HG03571 (cell line): ENCODE data around the gene LMNB1.

Experiments used
- ATAC-seq: cut with Tn5 transposase; IDR thresholded peaks from one replicate; pipeline ENCODE4 v1.9.1; 2021; ENCODE audit not compliant: unreplicated experiment

LMNB1 gene

GRCh38 chr5:126884269-126884819, 107.4 kb downstream of the LMNB1 start:
- no peak for ATAC-seq
